Heart left ventricle (tissue), 16 donors: ENCODE results near the gene PARD3B. TPM values are rescaled to one million over a fixed set of nuclear protein-coding genes. Genes with fewer than 3 reads are reported as not detected.

ENCODE experiments used
- ATAC-seq, 4 donors: fragments of 200-7000 bp; cut with Tn5 transposase; one replicate each; pipeline ENCODE4 v1.9.1; 2020 to 2022; ENCODE audit warnings: moderate library complexity in 4 of 4, mild to moderate bottlenecking in 3 of 4, moderate number of reproducible peaks in 1 of 4
- DNase-seq, 5 donors: peaks; one replicate each; pipeline ENCODE4 v3.0.0-alpha.2; 2020
- H3K27ac ChIP-seq, 12 donors: fragments of 200-600 bp; sonication (generic) in 4 of 12; one replicate each; pipeline versions ENCODE4 v1.5.0 to v1.8.0; 2016 to 2022; ENCODE audit warnings: mild to moderate bottlenecking in 2 of 12
- H3K27me3 ChIP-seq, 9 donors: fragments of 200-600 bp; sonication (generic) in 2 of 9; one replicate each; pipeline versions ENCODE4 v1.5.1 to v1.8.0; 2016 to 2022; ENCODE audit warnings: mild to moderate bottlenecking in 3 of 9
- H3K36me3 ChIP-seq, 9 donors: fragments of 200-600 bp; sonication (generic) in 2 of 9; one replicate each; pipeline versions ENCODE4 v1.5.0 to v1.8.0; 2018 to 2022; ENCODE audit warnings: mild to moderate bottlenecking in 2 of 9
- H3K4me1 ChIP-seq, 12 donors: fragments of 200-600 bp; sonication (generic) in 4 of 12; one replicate each; pipeline versions ENCODE4 v1.5.0 to v1.8.0; 2016 to 2022; ENCODE audit warnings: mild to moderate bottlenecking in 3 of 12
- H3K4me3 ChIP-seq, 12 donors: fragments of 200-600 bp; sonication (generic) in 4 of 12; one replicate each; pipeline versions ENCODE4 v1.5.0 to v1.8.0; 2017 to 2022; ENCODE audit warnings: mild to moderate bottlenecking in 9 of 12, moderate library complexity in 4 of 12
- H3K9me3 ChIP-seq, 12 donors: fragments of 200-600 bp; sonication (generic) in 4 of 12; one replicate each; pipeline versions ENCODE4 v1.5.0 to v1.8.0; 2016 to 2022; ENCODE audit warnings: mild to moderate bottlenecking in 1 of 12
- CTCF ChIP-seq, 12 donors: fragments of 200-600 bp; sonication (generic) in 4 of 12; IDR thresholded peaks; one replicate each; pipeline versions ENCODE4 v1.5.0 to v1.8.0; 2018 to 2022; ENCODE audit warnings: antibody characterized with exemption in 12 of 12, mild to moderate bottlenecking in 5 of 12
- POLR2A ChIP-seq, 2 donors: fragments of 450-650 bp; IDR thresholded peaks; one replicate each; pipeline ENCODE4 v1.6.1; 2017; ENCODE audit warnings: antibody characterized with exemption in 2 of 2, mild to moderate bottlenecking in 2 of 2, moderate library complexity in 2 of 2
- WGBS, 4 donors: extraction: QIAGEN DNeasy Blood & Tissue Kit in 2 of 4; methylation state at CpG; one replicate each; pipeline versions ENCODE4 v1.1.5 to v1.1.7; 2013 to 2018; 5-methylcytosine and 5-hydroxymethylcytosine counted together
- intact Hi-C, 10 donors: fragments of 100-400 bp; cut with DNase I; formaldehyde crosslinking; loops; one replicate each; pipeline versions ENCODE4 v1.11.1 to v1.14.2; 2022
- polyA plus RNA-seq, 2 donors: library from polyadenylated mRNA; stranded (reverse); fragments of 200-250 nt; gene quantifications; one replicate each; pipeline ENCODE4 v1.2.3, GENCODE V29; 2013
- total RNA-seq, 9 donors: library from RNA; depleted of rRNA in 2 of 9; stranded (reverse); fragments of >200 nt in 2 of 9; fragmentation: NEBNext Ultra II Directional in 3 of 9; extraction: Animal tissue kit (Norgen Biotek cat#: 25700) in 3 of 9; gene quantifications; one replicate each; pipeline versions ENCODE4 v1.1.0 to v1.2.4, GENCODE V29; 2016 to 2023
- donor health status: ischemic (EF 13 %, LVEDD 7.1; RV severe dilation, severe dysfunction).
- donor health status: healthy with polysubstance abuse.
- donor health status: DM: no; HTN: yes; CAD: no.
- donor health status: DM: no; HTN: no; CAD: no.
- donor health status: ischemic (EF 25% LVEDD 6.9; RV normal size, moderate dysfunction).
- donor health status: ischemic (EF 25% LVEDD 5.7; RV mildly dilated, moderate dysfunction).
- donor health status: healthy.
- donor health status: DM: yes; HTN: yes; CAD: no.
- donor health status: ischemic (EF 35%, LVEDD 5.7; RV mildly dilated, moderate dysfunction).
- donor health status: nonischemic (EF 11% LVEDD 7.7; RV severe dilation, severe dysfunction).
- donor health status: DM: yes; HTN: yes; CAD: no.
- donor health status: PGD.
- donor health status: ischemic (EF 29% LVEDD 5.4; RV normal size, mild dysfunction).
- donor health status: nonischemic (EF 23%, LVEDD 6.1; RV moderate dilation, normal function).

PARD3B gene
- total and polyA plus RNA-seq, 11 donors = 0.71 to 15.1 (median 6.2) TPM

- TF ChIP-seq POLR2A (IDR thresholded peaks at IDR 0.05) (no peak), CTCF (IDR thresholded peaks at IDR 0.05) (no peak)
- ATAC-seq = no peak
- Histone ChIP-seq H3K36me3 (no peaks in the 10 kb centered on the region), H3K4me3 (no peak overlapping the region), H3K9me3 (peaks cover 0 to 14% (median 0%) of the 10 kb centered on the region in 12 donors), H3K27ac (no peak overlapping the region), H3K27me3 (no peaks in the 10 kb centered on the region), H3K4me1 (no peaks in the 10 kb centered on the region)
- 68 to 82% (median 72%) methylated on average over 5 of the region's 5 CpGs for WGBS, 4 donors
- intact Hi-C loops = no loop called here
- no peak for DNase-seq
These were observed 1026.2 kb downstream of the PARD3B start for GRCh38 chr2:205571360-205571959.

GRCh38 chr2:205574001-205574400, 1028.7 kb downstream of the PARD3B start:
- DNase-seq = no peak
- no peak overlapping the region for H3K27ac ChIP-seq
- ATAC-seq = no peak
- H3K9me3 ChIP-seq = peaks cover 0 to 24% (median 0%) of the 10 kb centered on the region in 12 donors
- TF ChIP-seq CTCF (IDR thresholded peaks at IDR 0.05) = no peak
- no peak overlapping the region for H3K4me3 ChIP-seq
- intact Hi-C loops = no loop called here
- H3K27me3 ChIP-seq = no peaks in the 10 kb centered on the region
- WGBS, 4 donors = 93 to 96% (median 96%) methylated on average over 3 of the region's 3 CpGs
- H3K4me1 ChIP-seq = no peaks in the 10 kb centered on the region
- no peaks in the 10 kb centered on the region for H3K36me3 ChIP-seq

- Histone ChIP-seq H3K27ac (no peak overlapping the region), H3K9me3 (peaks cover 0 to 24% (median 0%) of the 10 kb centered on the region in 12 donors), H3K4me3 (no peak overlapping the region), H3K4me1 (no peaks in the 10 kb centered on the region), H3K36me3 (no peaks in the 10 kb centered on the region), H3K27me3 (no peaks in the 10 kb centered on the region)
- DNase-seq (no peak), ATAC-seq (no peak)
- WGBS, 4 donors = 87 to 93% (median 93%) methylated on average over 7 of the region's 7 CpGs
- intact Hi-C loops = no loop called here
- no peak for TF ChIP-seq POLR2A (IDR thresholded peaks at IDR 0.05)
- no peak for TF ChIP-seq CTCF (IDR thresholded peaks at IDR 0.05)
These were observed 1034.1 kb downstream of the PARD3B start for GRCh38 chr2:205579335-205579734.

GRCh38 chr2:205580212-205580987, 1035.1 kb downstream of the PARD3B start:
- intact Hi-C loops = no loop called here

More at GRCh38 chr2:205580212-205580987, 1035.1 kb downstream of the PARD3B start:
- no peak overlapping the region for H3K27ac ChIP-seq
- TF ChIP-seq POLR2A (IDR thresholded peaks at IDR 0.05) (no peak), CTCF (IDR thresholded peaks at IDR 0.05) (no peak)
- H3K27me3 ChIP-seq = no peaks in the 10 kb centered on the region
- no peaks in the 10 kb centered on the region for H3K4me1 ChIP-seq
- H3K36me3 ChIP-seq = no peaks in the 10 kb centered on the region
- DNase-seq (no peak), ATAC-seq (no peak)
- 86 to 90% (median 88%) methylated on average over 8 of the region's 8 CpGs for WGBS, 4 donors
- H3K4me3 ChIP-seq = no peak overlapping the region
- H3K9me3 ChIP-seq = peaks cover 0 to 21% (median 0%) of the 10 kb centered on the region in 12 donors
